NCI-H1417 (cell line): Measurements from ENCODE around the gene TAS2R9.
"Not testable (repeated sequence)": the region's sequence is repeated elsewhere in the genome, so short reads cannot be mapped to it uniquely, and the experiment has no call there.

ENCODE experiments used
- DNase-seq, 3 experiments: peaks; one replicate each; lab custom pipeline; 2025; lab: John Stamatoyannopoulos, UW

Gene TAS2R9, protein sequence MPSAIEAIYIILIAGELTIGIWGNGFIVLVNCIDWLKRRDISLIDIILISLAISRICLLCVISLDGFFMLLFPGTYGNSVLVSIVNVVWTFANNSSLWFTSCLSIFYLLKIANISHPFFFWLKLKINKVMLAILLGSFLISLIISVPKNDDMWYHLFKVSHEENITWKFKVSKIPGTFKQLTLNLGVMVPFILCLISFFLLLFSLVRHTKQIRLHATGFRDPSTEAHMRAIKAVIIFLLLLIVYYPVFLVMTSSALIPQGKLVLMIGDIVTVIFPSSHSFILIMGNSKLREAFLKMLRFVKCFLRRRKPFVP

DNA sequence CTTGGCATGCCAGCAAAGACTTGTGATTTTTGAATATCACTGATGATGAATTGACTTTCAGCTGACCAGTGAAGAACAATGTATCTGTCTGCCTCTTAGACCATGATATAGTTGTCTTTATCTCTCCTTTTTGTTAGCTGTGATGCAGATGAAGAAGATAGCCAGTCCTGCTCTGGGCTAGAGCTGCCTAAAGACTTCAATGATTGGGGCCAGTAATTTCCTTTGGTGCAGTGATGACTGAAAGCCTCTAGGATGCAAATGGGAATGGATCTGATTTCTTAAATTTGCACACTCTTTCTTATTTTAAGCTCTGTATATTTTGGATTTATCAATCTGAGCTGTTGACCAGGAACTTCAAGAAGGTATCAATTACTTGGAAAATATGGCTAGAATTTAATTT lies at the start of gene TAS2R9:
TSS of gene TAS2R9 (minus strand) at position 101 of the 400 bp plus-strand sequence. CDS start at position 8, 93 bp downstream.
- no peak for DNase-seq

- DNase-seq: no peak
These were observed 45.8 kb upstream of the TAS2R9 start for GRCh38 chr12:10855807-10856206.

DNA sequence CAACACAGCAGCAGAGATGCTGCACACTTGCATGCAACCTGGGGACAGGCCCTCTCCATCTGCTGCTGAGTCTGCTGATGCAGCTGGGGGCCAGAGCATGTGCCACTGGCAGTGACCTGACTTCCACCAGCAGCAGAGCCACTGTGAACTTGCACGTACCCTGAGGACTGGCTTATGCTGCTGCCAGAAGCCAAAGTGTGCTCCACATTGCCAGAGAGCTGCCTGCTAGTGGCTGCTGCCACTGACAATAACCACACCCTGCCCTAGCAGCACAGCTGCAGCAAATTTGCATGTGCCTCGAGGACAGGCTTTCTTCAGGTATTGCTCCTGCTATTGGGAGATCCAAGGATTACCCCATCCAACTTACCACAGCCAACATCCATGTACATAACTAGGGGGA lies 43.8 kb upstream of the TAS2R9 start:
- DNase-seq: no peak

- DNase-seq: no peak
These were observed 41.4 kb upstream of the TAS2R9 start for GRCh38 chr12:10851243-10851858.

- DNase-seq: no peak
These were observed 39.5 kb upstream of the TAS2R9 start, which contains the start of gene PRR4 for GRCh38 chr12:10849425-10849878. Gene PRR4 (minus strand): TSS chr12:10849475. CDS start chr12:10849437, 38 bp downstream.

- no peak for DNase-seq
These were observed 37.8 kb upstream of the TAS2R9 start for GRCh38 chr12:10847744-10848143.

GRCh38 chr12:10842862-10843261 lies 32.9 kb upstream of the TAS2R9 start:
- DNase-seq: no peak

DNA sequence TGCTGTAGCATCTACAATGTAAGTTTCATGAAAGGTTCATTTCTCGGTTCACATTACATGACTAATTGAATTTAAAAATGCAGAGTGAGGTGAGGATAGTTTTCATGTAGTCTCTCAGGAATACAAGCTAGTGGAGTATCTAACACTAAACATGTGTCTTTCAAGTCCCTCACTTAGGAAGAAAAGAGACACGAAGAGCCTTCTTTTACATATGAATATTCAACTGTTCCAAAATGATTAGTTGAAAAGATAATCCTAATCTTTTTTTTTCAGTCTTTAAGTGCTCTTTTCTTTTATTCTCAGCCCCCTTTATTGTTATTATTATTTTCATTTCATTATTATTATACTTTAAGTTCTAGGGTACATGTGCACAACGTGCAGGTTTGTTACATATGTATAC lies 28.5 kb upstream of the TAS2R9 start:
- DNase-seq: no peak

- no peak for DNase-seq
These were observed 20.0 kb upstream of the TAS2R9 start for GRCh38 chr12:10829994-10830393.

GRCh38 chr12:10826258-10826657 lies 16.3 kb upstream of the TAS2R9 start, which contains the start of gene TAS2R10:
Gene TAS2R10 (minus strand): TSS chr12:10826358. CDS start chr12:10826269, 89 bp downstream.
- no peak for DNase-seq

DNA sequence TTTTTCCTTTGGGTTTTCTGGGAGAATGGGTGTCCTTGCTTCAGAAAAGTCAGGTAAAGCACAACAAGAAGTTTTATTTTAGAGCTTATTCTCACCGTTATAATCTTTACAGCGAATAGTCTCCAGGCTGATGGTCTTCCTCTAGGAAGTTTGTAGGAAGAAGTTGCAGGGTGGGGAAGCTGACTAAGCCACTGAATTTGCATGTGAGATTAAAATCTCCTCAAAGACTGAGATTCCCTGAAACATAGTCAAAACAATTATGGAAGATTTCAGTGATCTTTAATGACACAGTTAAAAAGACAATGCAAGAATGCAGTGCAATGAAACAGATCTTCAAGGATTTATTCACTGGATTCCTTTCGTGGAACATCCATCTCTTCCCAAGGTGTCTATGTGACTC lies 15.0 kb upstream of the TAS2R9 start:
- no peak for DNase-seq

- DNase-seq: no peak
These were observed 2.0 kb upstream of the TAS2R9 start for GRCh38 chr12:10811883-10812536.

DNA sequence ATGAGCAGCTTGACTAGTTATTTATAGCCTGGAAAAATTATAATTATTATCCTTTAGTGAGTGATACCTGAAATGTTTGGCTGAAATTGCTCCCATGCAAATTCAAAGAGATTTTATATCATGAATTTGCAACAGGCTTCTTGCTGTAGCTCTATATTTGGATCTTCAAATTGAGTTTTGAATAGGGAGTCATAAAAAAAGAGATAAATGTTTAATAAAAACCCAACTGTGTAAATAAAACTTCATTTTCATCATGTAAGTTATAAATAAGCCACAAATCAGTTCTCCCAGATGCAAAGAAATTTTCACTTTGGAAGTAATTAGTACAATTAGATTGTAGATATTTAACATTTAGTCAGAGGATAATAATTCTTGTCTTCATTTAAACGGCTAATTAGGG lies 2.8 kb downstream of the TAS2R9 start, which contains the start of gene TAS2R8:
TSS of gene TAS2R8 (minus strand) at position 101 of the 400 bp plus-strand sequence. CDS start 306 bp downstream, outside the sequence.
- DNase-seq: no peak

DNA sequence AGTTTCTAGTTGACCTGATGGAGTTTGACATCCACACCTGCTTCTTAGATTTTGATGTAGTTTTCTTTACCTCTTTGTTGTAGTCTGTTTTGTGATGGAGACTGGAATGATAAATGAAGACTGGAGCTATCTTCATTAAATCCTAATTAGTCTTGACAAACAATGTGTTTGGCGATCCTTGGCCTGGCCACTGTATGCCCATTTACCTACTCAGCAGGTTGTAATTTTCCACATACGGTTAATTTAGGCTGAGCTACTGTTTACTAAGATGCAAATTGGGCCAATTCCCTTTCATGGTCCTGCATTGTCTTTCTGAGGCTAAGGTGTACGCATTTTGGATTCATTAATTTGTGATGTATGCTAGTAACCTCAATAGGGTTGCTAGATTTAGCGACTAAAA lies 7.4 kb downstream of the TAS2R9 start, which contains the start of gene TAS2R7:
TSS of gene TAS2R7 (minus strand) at position 41 of the 400 bp plus-strand sequence. CDS start 57 bp downstream, outside the sequence.
- peak in 1 of 3 experiments; percentile 55 for DNase-seq

DNA sequence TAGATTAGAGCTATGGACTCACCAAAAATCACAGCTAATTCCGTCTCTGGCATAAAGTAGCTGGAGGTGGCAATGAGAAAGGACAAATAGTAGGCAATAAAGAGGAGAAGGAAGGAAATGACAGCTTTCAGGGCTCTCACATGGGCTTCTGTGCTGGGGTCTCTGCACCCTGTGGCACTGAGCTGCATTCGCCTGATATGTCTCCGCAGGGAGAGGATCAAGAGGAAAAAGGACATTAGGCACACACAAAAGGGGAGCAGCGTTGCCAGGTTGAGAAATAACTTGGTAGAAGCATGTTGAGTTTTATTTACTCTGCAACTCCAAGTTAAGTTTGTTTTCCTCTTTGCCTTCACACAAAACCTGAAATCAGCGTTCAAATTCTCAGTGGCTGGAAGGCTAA lies 8.2 kb downstream of the TAS2R9 start:
- DNase-seq: no peak

- no peak for DNase-seq
These were observed 15.7 kb downstream of the TAS2R9 start for GRCh38 chr12:10794222-10794621.

DNA sequence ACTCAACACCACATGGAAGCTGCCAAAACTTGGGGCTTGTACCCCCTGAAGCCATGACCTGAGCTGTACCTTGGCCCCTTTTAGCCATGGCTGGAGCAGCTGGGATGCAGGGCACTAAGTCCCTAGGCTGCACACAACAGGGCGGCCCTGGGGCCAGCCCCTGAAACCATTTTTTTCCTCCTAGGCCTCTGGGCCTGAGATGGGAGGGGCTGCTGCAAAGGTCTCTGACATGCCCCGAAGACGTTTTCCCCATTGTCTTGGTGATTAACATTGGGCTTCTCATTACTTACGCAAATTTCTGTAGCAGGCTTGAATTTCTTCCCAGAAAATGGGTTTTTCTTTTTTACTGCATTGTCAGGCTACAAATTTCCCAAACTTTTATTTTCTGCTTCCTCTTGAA lies 18.2 kb downstream of the TAS2R9 start:
- not testable (repeated sequence) for DNase-seq

- no peak for DNase-seq
These were observed 26.7 kb downstream of the TAS2R9 start for GRCh38 chr12:10783252-10783651.

GRCh38 chr12:10779103-10779502 lies 30.9 kb downstream of the TAS2R9 start:
- no peak for DNase-seq

- peak; percentile 4 to 81 (median 8) for DNase-seq
These were observed 38.7 kb downstream of the TAS2R9 start for GRCh38 chr12:10771132-10771733.

DNA sequence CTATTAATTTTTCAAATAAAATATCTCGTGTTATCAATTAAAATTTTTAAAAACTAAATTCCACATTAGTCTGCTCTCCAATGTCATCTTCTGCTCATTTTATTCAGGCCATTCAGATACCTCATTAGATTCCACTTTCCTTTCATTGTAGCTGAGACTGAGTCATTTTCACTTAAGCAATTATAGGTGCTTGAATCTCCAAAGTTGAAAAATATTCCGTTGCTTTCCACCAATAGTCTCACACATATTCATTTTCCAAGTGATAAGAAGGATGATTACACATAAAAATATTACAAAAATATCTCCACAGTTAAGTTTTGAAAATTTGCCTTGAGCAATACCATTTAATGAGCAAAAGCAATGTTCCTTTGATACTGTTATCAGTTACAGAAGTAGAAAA lies 50.3 kb downstream of the TAS2R9 start:
- no peak for DNase-seq
